Psoas muscle (tissue), 8 donors: ENCODE data around the gene ZNF296. TPM values are rescaled to one million over a fixed set of nuclear protein-coding genes. Genes with fewer than 3 reads are reported as not detected.
A peak's percentile ranks its signal among the peaks of the same experiment; 100 is the strongest.

Experiments
- ATAC-seq, 4 donors: fragments of 200-7000 bp; cut with Tn5 transposase; one replicate each; pipeline ENCODE4 v1.9.1; 2020; ENCODE audit warnings: moderate library complexity in 3 of 4, mild to moderate bottlenecking in 2 of 4
- DNase-seq, 2 donors: peaks; one replicate each; pipeline ENCODE4 v3.0.0-alpha.2; 2020
- H3K27ac ChIP-seq: fragments of 200-600 bp; one replicate; pipeline ENCODE4 v1.8.0; 2022
- H3K27me3 ChIP-seq, 3 donors: fragments of 200-600 bp in 1 of 3; one replicate each; pipeline versions ENCODE4 v1.6.1 to v1.8.0; 2013 to 2022; ENCODE audit warnings: low read length in 2 of 3, mild to moderate bottlenecking in 2 of 3, moderate library complexity in 1 of 3; ENCODE audit not compliant: insufficient read depth in 3 of 3
- H3K36me3 ChIP-seq, 2 donors: fragments of 200-600 bp in 1 of 2; one replicate each; pipeline versions ENCODE4 v1.6.1 to v1.8.0; 2013 to 2022; ENCODE audit warnings: low read depth in 1 of 2, mild to moderate bottlenecking in 1 of 2, moderate library complexity in 1 of 2; ENCODE audit not compliant: insufficient read depth in 1 of 2
- H3K4me1 ChIP-seq: fragments of 200-600 bp; one replicate; pipeline ENCODE4 v1.8.0; 2022
- H3K4me3 ChIP-seq: fragments of 200-600 bp; one replicate; pipeline ENCODE4 v1.8.0; 2022; ENCODE audit warnings: mild to moderate bottlenecking
- H3K9me3 ChIP-seq: fragments of 200-600 bp; one replicate; pipeline ENCODE4 v1.8.0; 2022
- CTCF ChIP-seq: fragments of 200-600 bp; IDR thresholded peaks from one replicate; pipeline ENCODE4 v1.8.0; 2022; ENCODE audit warnings: antibody characterized with exemption
- WGBS, 3 donors: extraction: QIAGEN DNeasy Blood & Tissue Kit; methylation state at CpG; one replicate each; pipeline versions ENCODE4 v1.1.6 to v1.1.7; 2013; 5-methylcytosine and 5-hydroxymethylcytosine counted together
- intact Hi-C, 2 donors: fragments of 100-400 bp; cut with DNase I; formaldehyde crosslinking; loops; one replicate each; pipeline versions ENCODE4 v1.11.0 to v1.14.2; 2022
- polyA plus RNA-seq, 3 donors: library from polyadenylated mRNA; stranded (reverse); fragments of 200-250 nt; gene quantifications; one replicate each; pipeline ENCODE4 v1.2.3, GENCODE V29; 2013
- total RNA-seq, 4 donors: library from RNA; stranded (reverse); fragmentation: NEBNext Ultra II Directional in 2 of 4; extraction: Animal tissue kit (Norgen Biotek cat#: 25700) in 2 of 4; gene quantifications; one replicate each; pipeline versions ENCODE4 v1.2.1 to v1.2.4, GENCODE V29; 2021 to 2023
- donor health status: healthy with polysubstance abuse.
- donor health status: DM: no; HTN: no; CAD: no; lungs with moderate emphysema.
- donor health status: Bipolar disorder and iron deficiency.
- donor health status: healthy.
- donor health status: DM: yes; HTN: yes; CAD: no.
- donor health status: DM: no; HTN: no; CAD: no.
- donor health status: DM: no; HTN: no; CAD: no.
- donor health status: DM: yes; HTN: yes; CAD: no.

The ZNF296 gene
- total and polyA plus RNA-seq, 7 donors, result 0.22 to 0.73 (median 0.40) TPM; not detected in 1

GRCh38 chr19:45078390-45079062 lies 2.2 kb upstream of the ZNF296 start:
- Histone ChIP-seq H3K36me3 (peaks cover 0 to 19% of the 10 kb centered on the region in 2 donors), H3K9me3 (no peaks in the 10 kb centered on the region), H3K4me1 (peaks cover 24% of the 10 kb centered on the region), H3K27me3 (no peaks in the 10 kb centered on the region), H3K27ac (peak overlapping the region; percentile 90), H3K4me3 (peak overlapping the region; percentile 100)
- no peak for TF ChIP-seq CTCF
- intact Hi-C loops, result no loop called here
- WGBS, 3 donors, result 54 to 61% (median 55%) methylated on average over 10 of the region's 10 CpGs
- ATAC-seq (peak; percentile 2 to 15 (median 6)), DNase-seq (no peak)

DNA sequence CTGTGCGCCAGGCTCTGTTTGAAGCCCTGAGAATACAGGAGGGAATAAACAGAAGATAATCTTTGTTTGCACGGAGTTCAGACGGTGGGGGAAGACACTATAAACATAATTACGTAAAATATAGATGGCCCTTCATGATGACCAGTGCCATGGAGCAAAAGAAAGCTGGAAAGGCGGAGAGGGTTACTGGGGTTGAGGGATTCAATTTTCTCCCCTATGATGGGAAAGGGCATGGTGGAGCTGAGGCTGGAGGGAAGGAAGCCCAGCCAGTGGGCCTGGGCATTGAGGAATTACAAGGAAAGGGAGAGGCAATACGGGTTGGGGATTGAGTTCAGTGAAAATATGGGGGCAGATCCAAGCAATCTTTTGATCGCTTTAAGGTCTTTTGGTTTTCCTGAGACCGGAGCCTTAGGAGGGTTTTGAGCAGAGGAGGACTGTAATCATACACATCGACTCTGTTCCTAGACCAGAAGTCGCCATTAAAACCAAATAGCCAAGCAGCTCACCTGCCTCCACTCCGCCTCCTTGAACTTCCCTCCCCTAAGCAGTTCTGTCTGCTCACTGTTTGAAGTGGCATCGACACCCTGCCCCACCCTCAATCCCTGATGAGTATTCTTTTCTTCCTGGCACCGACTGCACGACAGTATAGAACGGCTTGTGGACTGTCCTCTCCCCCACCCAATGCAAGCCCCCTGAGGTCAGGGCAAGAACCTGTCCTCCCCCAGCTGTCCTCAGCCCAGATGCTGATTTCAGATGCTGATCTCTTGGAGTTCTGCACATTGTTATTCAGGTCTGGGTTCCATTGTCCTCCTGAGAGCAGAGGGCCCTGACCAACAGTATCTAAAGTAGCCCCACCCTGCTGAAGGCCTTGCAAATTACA lies 813 bp upstream of the ZNF296 start:
- intact Hi-C loops, result no loop called here
- WGBS, 3 donors, result 82 to 85% (median 84%) methylated on average over 15 of the region's 15 CpGs
- H3K4me3 ChIP-seq, result peak overlapping the region; percentile 67
- no peaks in the 10 kb centered on the region for H3K9me3 ChIP-seq
- DNase-seq, result no peak
- peaks cover 24% of the 10 kb centered on the region for H3K4me1 ChIP-seq
- H3K27ac ChIP-seq, result peak overlapping the region; percentile 41
- peaks cover 0 to 18% of the 10 kb centered on the region in 2 donors for H3K36me3 ChIP-seq
- H3K27me3 ChIP-seq, result no peaks in the 10 kb centered on the region
- no peak for ATAC-seq
- no peak for TF ChIP-seq CTCF

GRCh38 chr19:45075301-45076028 lies 813 bp downstream of the ZNF296 start:
- Histone ChIP-seq H3K4me3 (peak overlapping the region; percentile 67), H3K36me3 (peaks cover 0 to 20% of the 10 kb centered on the region in 2 donors), H3K27me3 (no peaks in the 10 kb centered on the region), H3K27ac (peak overlapping the region; percentile 41), H3K4me1 (peaks cover 18% of the 10 kb centered on the region), H3K9me3 (no peaks in the 10 kb centered on the region)
- TF ChIP-seq CTCF, result no peak
- ATAC-seq (peak in 3 of 4 donors; percentile 17 to 23 (median 21)), DNase-seq (peak; percentile 73 to 84)
- 20 to 27% (median 24%) methylated on average over 18 to 26 of the region's 26 CpGs for WGBS, 3 donors
- intact Hi-C loops, result no loop called here

DNA sequence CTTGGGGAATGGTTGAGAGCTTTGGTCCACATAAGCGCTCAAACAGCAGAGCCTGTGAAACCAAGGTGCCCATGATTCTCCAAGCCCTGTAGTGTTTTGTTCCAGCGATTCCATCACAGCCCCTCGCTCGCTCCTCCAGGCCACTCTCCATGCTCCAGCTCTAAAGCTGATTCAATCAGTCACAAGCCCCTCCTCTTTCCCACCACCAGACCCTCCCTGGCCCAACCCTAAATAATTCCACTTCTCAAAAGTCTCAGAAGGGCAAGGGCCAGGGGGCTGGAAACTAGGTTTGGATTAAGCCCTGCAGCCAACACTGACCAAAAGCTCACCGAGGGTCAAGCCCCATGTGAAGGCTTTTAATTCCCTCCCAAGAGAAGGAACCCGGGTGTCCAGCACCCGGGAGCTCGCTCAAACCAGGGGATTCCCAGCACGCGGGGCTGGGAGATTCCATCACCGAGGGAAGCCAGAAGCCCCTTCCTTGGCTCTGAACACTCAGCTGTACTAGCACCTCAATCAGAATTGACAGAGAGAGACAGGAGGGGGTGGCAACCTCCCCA lies 1.5 kb downstream of the ZNF296 start:
- no peak for DNase-seq
- no peak for ATAC-seq
- Histone ChIP-seq H3K36me3 (peaks cover 0 to 26% of the 10 kb centered on the region in 2 donors), H3K27ac (no peak overlapping the region), H3K4me3 (peak overlapping the region; percentile 67), H3K4me1 (peaks cover 12% of the 10 kb centered on the region), H3K9me3 (no peaks in the 10 kb centered on the region), H3K27me3 (no peaks in the 10 kb centered on the region)
- 53 to 59% (median 54%) methylated on average over 11 of the region's 11 CpGs for WGBS, 3 donors
- intact Hi-C loops, result no loop called here
- TF ChIP-seq CTCF, result no peak
